ENCODE measurements around the gene SIGLEC11. TPM values are rescaled to one million over a fixed set of nuclear protein-coding genes. Genes with fewer than 3 reads are reported as not detected.

SIGLEC11 gene
- total and polyA plus RNA-seq, 2 of the 13 experiments (the other 11 are each of a cell fraction or from before 2014, with no cell fraction given), result not detected

DNA sequence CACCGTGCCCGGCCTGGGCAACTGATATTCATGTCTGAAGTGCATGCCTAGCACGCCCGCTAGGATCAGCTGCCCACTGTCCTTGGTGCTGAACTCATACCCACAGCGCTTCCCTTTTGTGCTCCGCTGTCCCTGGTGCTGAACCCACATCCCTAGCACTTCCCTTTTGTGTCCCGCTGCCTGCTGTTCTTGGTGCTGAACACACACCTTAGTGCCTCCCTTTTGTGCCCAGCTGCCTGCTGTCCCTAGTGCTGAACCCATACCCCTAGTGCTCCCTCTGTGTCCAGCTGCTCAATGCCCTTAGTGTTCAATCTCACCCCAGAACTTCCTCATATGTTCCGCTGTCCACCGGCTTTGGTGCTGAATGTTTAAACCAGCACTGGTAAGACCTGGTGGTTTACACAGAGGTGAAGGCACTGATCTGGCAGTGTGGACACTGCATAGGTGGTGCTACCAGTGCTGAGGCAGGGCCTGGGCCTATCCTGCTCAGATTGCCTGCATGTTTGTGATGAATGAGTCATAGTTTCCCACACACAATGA, 26.3 kb upstream of the SIGLEC11 start (continued):
- TF ChIP-seq SNRNP70 (IDR thresholded peaks at IDR 0.05; ENCODE audit: low read depth, low read length) (no peak), ZNF674 (CRISPR knock-in tag; IDR thresholded peaks at IDR 0.05; ENCODE audit: low read depth) (peak; percentile 100; the same call in 1 of the 2 replicates), MBD4 (IDR thresholded peaks at IDR 0.05; ENCODE audit: borderline replicate concordance, low read length) (no peak), ZNF3 (CRISPR knock-in tag; IDR thresholded peaks at IDR 0.05) (peak; percentile 97), SYNCRIP (IDR thresholded peaks at IDR 0.05; ENCODE audit: insufficient read depth, low read depth, low read length) (no peak), HOXA5 (CRISPR knock-in tag; IDR thresholded peaks at IDR 0.05) (peak; percentile 100), ZNF331 (CRISPR knock-in tag; IDR thresholded peaks at IDR 0.05) (peak; percentile 100), ZNF143 (CRISPR knock-in tag; IDR thresholded peaks at IDR 0.05) (peak; percentile 79), JUND (CRISPR knock-in tag; IDR thresholded peaks at IDR 0.05) (peak; percentile 95), KLF11 (CRISPR knock-in tag; IDR thresholded peaks at IDR 0.05) (peak; percentile 100), ZSCAN25 (CRISPR knock-in tag; IDR thresholded peaks at IDR 0.05) (peak; percentile 98), NFATC3 (CRISPR knock-in tag; IDR thresholded peaks at IDR 0.05) (peak; percentile 100), KDM5B (CRISPR knock-in tag; IDR thresholded peaks at IDR 0.05; ENCODE audit: borderline replicate concordance) (peak; percentile 100), STAG1 (CRISPR knock-in tag; IDR thresholded peaks at IDR 0.05) (peak; percentile 53), CBX1 (IDR thresholded peaks at IDR 0.05; ENCODE audit: low read depth) (no peak), ZNF225 (CRISPR knock-in tag; IDR thresholded peaks at IDR 0.05) (peak; percentile 100), TBP (CRISPR knock-in tag; IDR thresholded peaks at IDR 0.05) (no peak)
- TF ChIP-seq, protein P1, sequence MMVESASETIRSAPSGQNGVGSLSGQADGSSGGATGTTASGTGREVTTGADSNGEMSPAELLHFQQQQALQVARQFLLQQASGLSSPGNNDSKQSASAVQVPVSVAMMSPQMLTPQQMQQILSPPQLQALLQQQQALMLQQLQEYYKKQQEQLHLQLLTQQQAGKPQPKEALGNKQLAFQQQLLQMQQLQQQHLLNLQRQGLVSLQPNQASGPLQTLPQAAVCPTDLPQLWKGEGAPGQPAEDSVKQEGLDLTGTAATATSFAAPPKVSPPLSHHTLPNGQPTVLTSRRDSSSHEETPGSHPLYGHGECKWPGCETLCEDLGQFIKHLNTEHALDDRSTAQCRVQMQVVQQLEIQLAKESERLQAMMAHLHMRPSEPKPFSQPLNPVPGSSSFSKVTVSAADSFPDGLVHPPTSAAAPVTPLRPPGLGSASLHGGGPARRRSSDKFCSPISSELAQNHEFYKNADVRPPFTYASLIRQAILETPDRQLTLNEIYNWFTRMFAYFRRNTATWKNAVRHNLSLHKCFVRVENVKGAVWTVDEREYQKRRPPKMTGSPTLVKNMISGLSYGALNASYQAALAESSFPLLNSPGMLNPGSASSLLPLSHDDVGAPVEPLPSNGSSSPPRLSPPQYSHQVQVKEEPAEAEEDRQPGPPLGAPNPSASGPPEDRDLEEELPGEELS (CRISPR knock-in tag; IDR thresholded peaks at IDR 0.05), result peak; percentile 95
- TF ChIP-seq, protein P2, sequence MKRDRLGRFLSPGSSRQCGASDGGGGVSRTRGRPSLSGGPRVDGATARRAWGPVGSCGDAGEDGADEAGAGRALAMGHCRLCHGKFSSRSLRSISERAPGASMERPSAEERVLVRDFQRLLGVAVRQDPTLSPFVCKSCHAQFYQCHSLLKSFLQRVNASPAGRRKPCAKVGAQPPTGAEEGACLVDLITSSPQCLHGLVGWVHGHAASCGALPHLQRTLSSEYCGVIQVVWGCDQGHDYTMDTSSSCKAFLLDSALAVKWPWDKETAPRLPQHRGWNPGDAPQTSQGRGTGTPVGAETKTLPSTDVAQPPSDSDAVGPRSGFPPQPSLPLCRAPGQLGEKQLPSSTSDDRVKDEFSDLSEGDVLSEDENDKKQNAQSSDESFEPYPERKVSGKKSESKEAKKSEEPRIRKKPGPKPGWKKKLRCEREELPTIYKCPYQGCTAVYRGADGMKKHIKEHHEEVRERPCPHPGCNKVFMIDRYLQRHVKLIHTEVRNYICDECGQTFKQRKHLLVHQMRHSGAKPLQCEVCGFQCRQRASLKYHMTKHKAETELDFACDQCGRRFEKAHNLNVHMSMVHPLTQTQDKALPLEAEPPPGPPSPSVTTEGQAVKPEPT (CRISPR knock-in tag; IDR thresholded peaks at IDR 0.05; ENCODE audit: low read depth), result peak; percentile 99
- TF ChIP-seq, protein P3, sequence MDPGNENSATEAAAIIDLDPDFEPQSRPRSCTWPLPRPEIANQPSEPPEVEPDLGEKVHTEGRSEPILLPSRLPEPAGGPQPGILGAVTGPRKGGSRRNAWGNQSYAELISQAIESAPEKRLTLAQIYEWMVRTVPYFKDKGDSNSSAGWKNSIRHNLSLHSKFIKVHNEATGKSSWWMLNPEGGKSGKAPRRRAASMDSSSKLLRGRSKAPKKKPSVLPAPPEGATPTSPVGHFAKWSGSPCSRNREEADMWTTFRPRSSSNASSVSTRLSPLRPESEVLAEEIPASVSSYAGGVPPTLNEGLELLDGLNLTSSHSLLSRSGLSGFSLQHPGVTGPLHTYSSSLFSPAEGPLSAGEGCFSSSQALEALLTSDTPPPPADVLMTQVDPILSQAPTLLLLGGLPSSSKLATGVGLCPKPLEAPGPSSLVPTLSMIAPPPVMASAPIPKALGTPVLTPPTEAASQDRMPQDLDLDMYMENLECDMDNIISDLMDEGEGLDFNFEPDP (CRISPR knock-in tag; conservative IDR thresholded peaks at IDR 0.05), result peak; percentile 100
- TF ChIP-seq, protein P4, sequence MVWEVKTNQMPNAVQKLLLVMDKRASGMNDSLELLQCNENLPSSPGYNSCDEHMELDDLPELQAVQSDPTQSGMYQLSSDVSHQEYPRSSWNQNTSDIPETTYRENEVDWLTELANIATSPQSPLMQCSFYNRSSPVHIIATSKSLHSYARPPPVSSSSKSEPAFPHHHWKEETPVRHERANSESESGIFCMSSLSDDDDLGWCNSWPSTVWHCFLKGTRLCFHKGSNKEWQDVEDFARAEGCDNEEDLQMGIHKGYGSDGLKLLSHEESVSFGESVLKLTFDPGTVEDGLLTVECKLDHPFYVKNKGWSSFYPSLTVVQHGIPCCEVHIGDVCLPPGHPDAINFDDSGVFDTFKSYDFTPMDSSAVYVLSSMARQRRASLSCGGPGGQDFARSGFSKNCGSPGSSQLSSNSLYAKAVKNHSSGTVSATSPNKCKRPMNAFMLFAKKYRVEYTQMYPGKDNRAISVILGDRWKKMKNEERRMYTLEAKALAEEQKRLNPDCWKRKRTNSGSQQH (CRISPR knock-in tag; IDR thresholded peaks at IDR 0.05; ENCODE audit: low read depth), result peak; percentile 100
- TF ChIP-seq, protein P5, sequence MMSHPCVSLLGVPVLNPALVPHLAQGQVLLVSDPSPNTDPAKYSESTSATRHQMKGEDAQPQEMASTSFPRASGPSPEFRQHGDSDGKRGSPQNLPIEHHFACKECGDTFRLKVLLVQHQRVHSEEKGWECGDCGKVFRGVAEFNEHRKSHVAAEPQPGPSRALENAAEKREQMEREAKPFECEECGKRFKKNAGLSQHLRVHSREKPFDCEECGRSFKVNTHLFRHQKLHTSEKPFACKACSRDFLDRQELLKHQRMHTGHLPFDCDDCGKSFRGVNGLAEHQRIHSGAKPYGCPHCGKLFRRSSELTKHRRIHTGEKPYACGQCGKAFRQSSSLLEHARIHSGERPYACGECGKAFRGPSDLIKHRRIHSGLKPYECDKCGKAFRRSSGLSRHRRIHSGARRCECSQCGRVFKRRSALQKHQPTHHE (CRISPR knock-in tag; IDR thresholded peaks at IDR 0.05; ENCODE audit: borderline replicate concordance), result peak; percentile 100
- TF ChIP-seq, protein P6, sequence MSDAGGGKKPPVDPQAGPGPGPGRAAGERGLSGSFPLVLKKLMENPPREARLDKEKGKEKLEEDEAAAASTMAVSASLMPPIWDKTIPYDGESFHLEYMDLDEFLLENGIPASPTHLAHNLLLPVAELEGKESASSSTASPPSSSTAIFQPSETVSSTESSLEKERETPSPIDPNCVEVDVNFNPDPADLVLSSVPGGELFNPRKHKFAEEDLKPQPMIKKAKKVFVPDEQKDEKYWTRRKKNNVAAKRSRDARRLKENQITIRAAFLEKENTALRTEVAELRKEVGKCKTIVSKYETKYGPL (CRISPR knock-in tag; IDR thresholded peaks at IDR 0.05), result peak; percentile 99
